ENCODE results near the gene HSF5. TPM values are rescaled to one million over a fixed set of nuclear protein-coding genes. Genes with fewer than 3 reads are reported as not detected.

Gene HSF5
- total RNA-seq, 1 donor from 2014 or later = 0.09 TPM

- no peaks in the 10 kb centered on the region for H3K27me3 Mint-ChIP-seq (ENCODE audit: low read depth)
- no peak for TF ChIP-seq CTCF (IDR thresholded peaks at IDR 0.05; ENCODE audit: unreplicated experiment)
- H3K9me3 Mint-ChIP-seq = no peaks in the 10 kb centered on the region
Measured at GRCh38 chr17:58411408-58411894, 76.8 kb downstream of the HSF5 start.

GRCh38 chr17:58410714-58411407 is 77.3 kb downstream of the HSF5 start:
- no peaks in the 10 kb centered on the region for H3K36me3 Mint-ChIP-seq
- H3K27me3 Mint-ChIP-seq (ENCODE audit: low read depth) = no peaks in the 10 kb centered on the region
- H3K4me3 Mint-ChIP-seq = peak overlapping the region; percentile 92
- no peaks in the 10 kb centered on the region for H3K9me3 Mint-ChIP-seq
- no peak for TF ChIP-seq CTCF (IDR thresholded peaks at IDR 0.05; ENCODE audit: unreplicated experiment)
- peaks cover 83% of the 10 kb centered on the region for H3K4me1 Mint-ChIP-seq
- peak overlapping the region; percentile 78 for H3K27ac Mint-ChIP-seq
- DNase-seq (ENCODE audit: low spot score in 2 of 2, unreplicated experiment in 2 of 2) = no peak

More at GRCh38 chr17:58411408-58411894, 76.8 kb downstream of the HSF5 start:
- peak overlapping the region; percentile 78 for H3K27ac Mint-ChIP-seq
- H3K4me3 Mint-ChIP-seq = peak overlapping the region; percentile 92
- H3K4me1 Mint-ChIP-seq = peaks cover 80% of the 10 kb centered on the region
- DNase-seq (ENCODE audit: low spot score in 2 of 2, unreplicated experiment in 2 of 2) = no peak
- no peaks in the 10 kb centered on the region for H3K36me3 Mint-ChIP-seq

GRCh38 chr17:58409432-58409831 is 78.8 kb downstream of the HSF5 start:
- H3K27ac Mint-ChIP-seq = peak overlapping the region; percentile 56
- no peaks in the 10 kb centered on the region for H3K27me3 Mint-ChIP-seq (ENCODE audit: low read depth)
- DNase-seq (ENCODE audit: low spot score in 2 of 2, unreplicated experiment in 2 of 2) = no peak
- H3K36me3 Mint-ChIP-seq = no peaks in the 10 kb centered on the region
- TF ChIP-seq CTCF (IDR thresholded peaks at IDR 0.05; ENCODE audit: unreplicated experiment) = no peak
- H3K4me1 Mint-ChIP-seq = peaks cover 83% of the 10 kb centered on the region
- no peaks in the 10 kb centered on the region for H3K9me3 Mint-ChIP-seq
- no peak overlapping the region for H3K4me3 Mint-ChIP-seq

- peak overlapping the region; percentile 85 for H3K27ac Mint-ChIP-seq
- H3K36me3 Mint-ChIP-seq = peaks cover 6% of the 10 kb centered on the region
- H3K27me3 Mint-ChIP-seq (ENCODE audit: low read depth) = no peaks in the 10 kb centered on the region
- H3K9me3 Mint-ChIP-seq = no peaks in the 10 kb centered on the region
- H3K4me3 Mint-ChIP-seq = peak overlapping the region; percentile 33
- no peak for TF ChIP-seq CTCF (IDR thresholded peaks at IDR 0.05; ENCODE audit: unreplicated experiment)
- H3K4me1 Mint-ChIP-seq = peaks cover 81% of the 10 kb centered on the region
- no peak for DNase-seq (ENCODE audit: low spot score in 2 of 2, unreplicated experiment in 2 of 2)
Measured at GRCh38 chr17:58403311-58403710, 84.9 kb downstream of the HSF5 start.

GRCh38 chr17:58402679-58403078 is 85.5 kb downstream of the HSF5 start:
- no peak for DNase-seq (ENCODE audit: low spot score in 2 of 2, unreplicated experiment in 2 of 2)
- Mint-ChIP-seq H3K27me3 (ENCODE audit: low read depth) (no peaks in the 10 kb centered on the region), H3K36me3 (peaks cover 6% of the 10 kb centered on the region), H3K4me1 (peaks cover 82% of the 10 kb centered on the region), H3K4me3 (no peak overlapping the region), H3K27ac (peak overlapping the region; percentile 85), H3K9me3 (no peaks in the 10 kb centered on the region)
- no peak for TF ChIP-seq CTCF (IDR thresholded peaks at IDR 0.05; ENCODE audit: unreplicated experiment)
